K562 (cell line): ENCODE measurements around the gene AOC3. TPM values are rescaled to one million over a fixed set of nuclear protein-coding genes. Genes with fewer than 3 reads are reported as not detected.

ENCODE experiments used
- CHD4 ChIP-seq: fragments of 200-600 bp; sonication (generic); IDR thresholded peaks from 3 replicates; pipeline ENCODE4 v1.6.1; 2012; ENCODE audit warnings: low read depth, mild to moderate bottlenecking, mixed read lengths, low read length, inconsistent platforms; ENCODE audit not compliant: insufficient read depth, insufficient replicate concordance, poor library complexity, severe bottlenecking
- DIDO1 ChIP-seq: fragments of 450-650 bp; IDR thresholded peaks from 2 replicates; pipeline ENCODE4 v1.6.1; 2016; ENCODE audit warnings: low read depth, missing biosample characterization, missing genetic modification characterization
- KHSRP ChIP-seq: fragments of 450-650 bp; IDR thresholded peaks from 2 replicates; pipeline ENCODE4 v1.6.1; 2017
- NELFE ChIP-seq: IDR thresholded peaks from 2 replicates; pipeline ENCODE4 v1.6.1; 2011; ENCODE audit warnings: mild to moderate bottlenecking; ENCODE audit not compliant: insufficient read depth, insufficient read length
- NFYB ChIP-seq: IDR thresholded peaks from 2 replicates; pipeline ENCODE4 v1.6.1; 2011; ENCODE audit warnings: mild to moderate bottlenecking, moderate library complexity; ENCODE audit not compliant: insufficient read length; ENCODE audit errors: extremely low read depth
- PURB ChIP-seq: sonication (generic); formaldehyde crosslinking; IDR thresholded peaks from 2 replicates; pipeline ENCODE4 v1.9.0; 2021; ENCODE audit warnings: low read depth, mild to moderate bottlenecking, missing genetic modification reagents
- RAD21 ChIP-seq, 2 experiments: fragments of 250-450 bp in 1 of 2; fragments of 450-650 bp in 1 of 2; sonication (Bioruptor Pico) in 1 of 2; formaldehyde crosslinking in 1 of 2; IDR thresholded peaks in 1 of 2; conservative IDR thresholded peaks in 1 of 2; 2 replicates each; pipeline versions ENCODE4 v1.4.0 to v1.8.0; 2020 to 2022; ENCODE audit warnings: mild to moderate bottlenecking in 2 of 2, moderate library complexity in 1 of 2
- RAD51 ChIP-seq: fragments of 450-650 bp; IDR thresholded peaks from 2 replicates; pipeline ENCODE4 v1.7.1; 2016; ENCODE audit warnings: low read depth, mild to moderate bottlenecking, borderline replicate concordance
- RBM22 ChIP-seq: fragments of 200-400 bp; formaldehyde crosslinking; IDR thresholded peaks from 2 replicates; pipeline ENCODE4 v1.6.1; 2018; ENCODE audit warnings: low read length, low read depth; ENCODE audit not compliant: poor library complexity, severe bottlenecking
- TBL1XR1 ChIP-seq, 2 experiments: IDR thresholded peaks; 2 replicates each; pipeline ENCODE4 v1.6.1; 2012; ENCODE audit warnings: improper control_type of control experiment in 2 of 2, low read length in 2 of 2, mild to moderate bottlenecking in 1 of 2
- THAP7 ChIP-seq: fragments of 250-450 bp; sonication (Bioruptor Pico); IDR thresholded peaks from 2 replicates; pipeline ENCODE4 v1.5.0; 2021
- XRCC3 ChIP-seq: fragments of 450-650 bp; IDR thresholded peaks from 2 replicates; pipeline ENCODE4 v1.6.1; 2017; ENCODE audit warnings: mild to moderate bottlenecking, moderate library complexity
- ZKSCAN1 ChIP-seq: fragments of 150-350 bp; IDR thresholded peaks from 2 replicates; pipeline ENCODE4 v1.6.1; 2016; ENCODE audit warnings: low read depth, low read length
- ZNF445 ChIP-seq: fragments of 250-450 bp; sonication (Bioruptor Pico); IDR thresholded peaks from 2 replicates; pipeline ENCODE4 v1.4.0; 2020; ENCODE audit warnings: low read depth, mild to moderate bottlenecking, moderate library complexity
- ZNF507 ChIP-seq: conservative IDR thresholded peaks from 2 replicates; pipeline ENCODE4 v1.6.1; 2017; ENCODE audit warnings: missing genetic modification characterization, missing compliant biosample characterization
- ZNF785 ChIP-seq: fragments of 250-450 bp; sonication (Bioruptor Pico); IDR thresholded peaks from 2 replicates; pipeline ENCODE4 v1.4.0; 2020; ENCODE audit warnings: mild to moderate bottlenecking
- ZZZ3 ChIP-seq: fragments of 450-650 bp; IDR thresholded peaks from 2 replicates; pipeline ENCODE4 v1.6.1; 2016; ENCODE audit warnings: antibody characterized with exemption, mild to moderate bottlenecking, moderate library complexity
- polyA plus RNA-seq, 8 experiments: library from polyadenylated mRNA; depleted of rRNA in 4 of 8; stranded (reverse) in 5 of 8; unstranded in 3 of 8; fragments of >200 nt; fragmentation: Nextera tagmentation in 2 of 8; fragmentation: Illumina TruSeq in 1 of 8; extraction: Ambion mirVana in 2 of 8; extraction: Trizol in 1 of 8; gene quantifications; 2 replicates each; pipeline versions ENCODE4 v1.2.1 to v1.2.3, GENCODE V29; 2011 to 2014; ENCODE audit warnings: inconsistent platforms in 1 of 8, missing spikeins in 1 of 8
- total RNA-seq, 7 experiments: library from RNA; depleted of rRNA in 6 of 7; stranded (reverse); fragments of >200 nt in 6 of 7; fragmentation: Illumina TruSeq in 2 of 7; extraction: Trizol in 2 of 7; gene quantifications; 2 replicates each; pipeline versions ENCODE4 v1.2.1 to v1.2.3, GENCODE V29; 2011 to 2021; ENCODE audit warnings: low replicate concordance in 1 of 7
- TF ChIP-seq, protein P1 (sequence below): fragments of 200-400 bp; formaldehyde crosslinking; IDR thresholded peaks from 2 replicates; pipeline ENCODE4 v1.6.1; 2017; ENCODE audit warnings: mild to moderate bottlenecking, low read depth, low read length, moderate library complexity

AOC3 gene
- total and polyA plus RNA-seq, 9 of the 15 experiments (the other 6 are each of a cell fraction or from before 2014, with no cell fraction given), result 0.09 to 0.42 (median 0.22) TPM; not detected in 3

- no peak; the same call in 1 of the 2 replicates for TF ChIP-seq ZZZ3
- TF ChIP-seq, protein P1, sequence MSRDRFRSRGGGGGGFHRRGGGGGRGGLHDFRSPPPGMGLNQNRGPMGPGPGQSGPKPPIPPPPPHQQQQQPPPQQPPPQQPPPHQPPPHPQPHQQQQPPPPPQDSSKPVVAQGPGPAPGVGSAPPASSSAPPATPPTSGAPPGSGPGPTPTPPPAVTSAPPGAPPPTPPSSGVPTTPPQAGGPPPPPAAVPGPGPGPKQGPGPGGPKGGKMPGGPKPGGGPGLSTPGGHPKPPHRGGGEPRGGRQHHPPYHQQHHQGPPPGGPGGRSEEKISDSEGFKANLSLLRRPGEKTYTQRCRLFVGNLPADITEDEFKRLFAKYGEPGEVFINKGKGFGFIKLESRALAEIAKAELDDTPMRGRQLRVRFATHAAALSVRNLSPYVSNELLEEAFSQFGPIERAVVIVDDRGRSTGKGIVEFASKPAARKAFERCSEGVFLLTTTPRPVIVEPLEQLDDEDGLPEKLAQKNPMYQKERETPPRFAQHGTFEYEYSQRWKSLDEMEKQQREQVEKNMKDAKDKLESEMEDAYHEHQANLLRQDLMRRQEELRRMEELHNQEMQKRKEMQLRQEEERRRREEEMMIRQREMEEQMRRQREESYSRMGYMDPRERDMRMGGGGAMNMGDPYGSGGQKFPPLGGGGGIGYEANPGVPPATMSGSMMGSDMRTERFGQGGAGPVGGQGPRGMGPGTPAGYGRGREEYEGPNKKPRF, result no peak
- no peak for TF ChIP-seq XRCC3
- TF ChIP-seq ZNF507 (tag), result no peak
- TF ChIP-seq NELFE, result no peak
- 0 out of 2 replicates have a peak, but pooled peaks have one; percentile 35 for TF ChIP-seq RAD51
- no peak for TF ChIP-seq ZNF445 (CRISPR knock-in tag)
- peak; percentile 86 for TF ChIP-seq KHSRP
- peak in 1 of 2 experiments; percentile 61; a peak in 2 of 4 replicates for TF ChIP-seq TBL1XR1 (IDR thresholded peaks at IDR 0.05; ENCODE audit: low read length in 2 of 2)
- TF ChIP-seq DIDO1 (tag), result peak; percentile 99
- no peak; a peak in 1 of 4 replicates for TF ChIP-seq RAD21 (CRISPR knock-in tag; conservative IDR thresholded peaks at IDR 0.05 in 1 of 2, IDR thresholded peaks at IDR 0.05 in 1 of 2)
- TF ChIP-seq NFYB, result no peak
- TF ChIP-seq PURB (CRISPR knock-in tag), result no peak
- TF ChIP-seq RBM22, result peak; percentile 21
- no peak for TF ChIP-seq CHD4
- TF ChIP-seq THAP7 (CRISPR knock-in tag), result no peak
- no peak for TF ChIP-seq ZNF785 (CRISPR knock-in tag)
- TF ChIP-seq ZKSCAN1, result peak; percentile 61
Measured at GRCh38 chr17:42832934-42833766, 17.8 kb upstream of the AOC3 start, which contains the start of gene PSME3 (continued).
